CD4-positive, alpha-beta T cell treated with Interleukin-21 for 1 hour (primary cell): Measurements from ENCODE around the gene MED31.

Experiments used
- DNase-seq: peaks from one replicate; pipeline ENCODE4 v3.0.0-alpha.2; 2020

MED31 gene

GRCh38 chr17:6654841-6655731, 3.7 kb upstream of the MED31 start:
- no peak for DNase-seq

GRCh38 chr17:6651919-6652452, 581 bp upstream of the MED31 start:
- DNase-seq = peak; percentile 55

- peak; percentile 28 for DNase-seq
These were observed 3.2 kb downstream of the MED31 start for GRCh38 chr17:6648181-6648580.

DNA sequence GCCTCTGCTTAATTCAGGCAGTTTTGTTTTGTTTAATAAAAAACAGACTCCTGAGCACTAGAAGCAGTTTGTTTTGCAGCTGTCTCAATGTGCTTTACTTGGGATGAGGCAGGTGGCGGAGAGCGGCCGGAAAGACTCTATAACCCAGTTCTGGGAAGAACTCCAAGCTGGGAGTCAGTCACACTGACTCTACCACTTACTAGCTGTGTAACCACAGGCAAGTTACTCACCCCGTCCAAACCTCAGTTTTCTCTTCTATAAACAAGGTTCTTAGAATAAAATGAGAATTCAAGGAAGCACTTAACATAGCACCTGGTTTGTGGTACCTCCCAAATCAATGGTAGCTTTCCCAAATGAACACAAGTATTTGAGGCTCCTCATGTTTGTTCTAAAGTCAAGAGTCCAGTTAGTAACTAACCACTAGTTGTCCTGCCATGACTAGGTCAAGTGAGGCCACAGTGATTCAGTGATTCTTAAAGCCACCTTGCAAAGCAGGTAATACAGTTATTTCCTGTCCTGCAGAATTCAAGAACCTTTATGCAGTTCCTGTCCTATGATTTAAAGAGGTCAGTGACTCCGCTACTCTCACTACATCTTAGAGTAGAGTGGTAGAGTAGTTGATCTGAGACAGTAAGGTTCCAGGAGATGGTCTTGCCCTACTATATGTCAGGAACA, 7.8 kb downstream of the MED31 start:
- DNase-seq = no peak

- no peak for DNase-seq
These were observed 8.8 kb downstream of the MED31 start for GRCh38 chr17:6642592-6642991.

DNA sequence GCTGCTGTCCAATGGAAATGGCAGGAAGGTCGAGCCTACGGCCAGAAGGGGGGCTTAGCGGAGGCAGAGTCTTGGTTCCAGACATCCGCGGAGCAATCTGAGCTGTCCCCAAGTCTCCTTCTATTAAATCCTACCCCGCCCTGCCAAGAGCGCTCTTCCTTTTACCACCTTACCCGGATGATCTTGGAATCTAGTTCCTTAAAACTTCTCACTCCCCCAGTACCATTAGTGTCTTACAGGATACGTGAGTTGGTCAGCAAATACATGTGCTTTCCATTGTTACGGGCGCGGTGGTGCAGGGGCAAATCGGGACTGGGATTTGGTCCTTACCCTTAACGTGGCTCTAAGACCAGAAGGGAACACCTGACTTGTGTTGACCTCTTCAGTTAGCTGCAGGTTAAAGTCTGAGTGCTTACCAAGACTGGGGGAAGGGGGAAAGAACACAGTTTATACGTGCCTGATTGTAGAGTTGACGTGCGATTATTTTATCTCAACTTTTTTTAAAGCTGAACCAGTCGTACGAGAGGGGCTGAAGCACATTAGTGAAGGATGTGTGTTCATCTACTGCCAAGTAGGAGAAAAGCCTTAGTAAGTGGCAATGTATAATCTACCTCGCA, 10.1 kb downstream of the MED31 start:
- peak; percentile 16 for DNase-seq

GRCh38 chr17:6640536-6641246, 10.7 kb downstream of the MED31 start, which contains the start of the genes KIAA0753 and TXNDC17:
KIAA0753 (minus strand) TSS chr17:6640711; CDS start chr17:6635103, 5,608 bp downstream.
TXNDC17 (plus strand) TSS chr17:6641060; CDS start chr17:6641083, 23 bp downstream.
- peak; percentile 91 for DNase-seq

DNA sequence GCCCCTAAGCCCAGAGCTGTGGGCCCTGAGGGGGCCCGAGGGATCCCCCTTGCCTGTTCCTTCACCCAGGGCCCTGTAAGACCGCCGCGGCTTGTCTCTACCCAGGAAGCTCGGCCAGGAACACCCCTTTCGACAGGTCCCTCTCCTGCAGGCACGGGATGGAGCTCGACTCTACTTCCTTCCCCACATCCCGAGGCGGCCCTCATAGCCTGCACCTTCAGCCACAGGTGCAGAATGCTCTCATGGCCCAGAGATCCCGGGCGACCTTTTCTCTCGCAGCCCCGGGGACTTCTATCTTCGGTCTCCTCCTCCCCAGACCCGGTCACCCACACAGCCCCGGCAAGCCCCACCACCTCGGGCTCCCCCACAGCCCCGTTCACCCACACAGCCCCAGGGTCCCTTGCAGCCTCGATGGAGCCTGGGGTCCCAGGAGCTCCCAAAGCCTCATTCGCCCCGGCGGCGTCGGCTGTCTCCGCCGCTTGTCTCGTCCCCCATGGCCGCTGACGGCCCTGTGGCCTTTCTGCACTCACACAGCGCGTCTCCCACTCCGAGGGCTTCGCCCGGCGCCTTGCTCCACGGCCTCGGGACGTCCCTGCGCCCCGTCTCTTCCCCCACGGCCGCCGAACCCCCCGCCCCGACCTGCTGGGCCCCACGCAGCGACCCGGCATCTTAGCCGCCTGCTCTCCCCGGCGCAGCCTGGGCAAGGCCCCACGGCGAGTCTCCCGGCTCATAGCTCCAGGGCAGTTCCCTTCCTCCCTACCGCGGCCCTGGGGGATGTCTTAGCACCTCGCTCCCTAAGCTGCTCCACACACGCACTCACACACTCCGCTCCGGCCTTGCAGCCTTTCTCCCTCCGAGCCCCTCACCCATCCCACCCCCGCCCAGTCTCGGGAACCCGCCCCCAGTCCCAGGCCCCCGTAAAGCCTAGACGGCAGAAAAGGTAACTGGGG, 11.5 kb downstream of the MED31 start:
- no peak for DNase-seq

GRCh38 chr17:6639014-6639585, 12.3 kb downstream of the MED31 start:
- DNase-seq = no peak

GRCh38 chr17:6638046-6638908, 13.1 kb downstream of the MED31 start:
- DNase-seq = no peak

GRCh38 chr17:6637458-6637840, 14.0 kb downstream of the MED31 start:
- no peak for DNase-seq

DNA sequence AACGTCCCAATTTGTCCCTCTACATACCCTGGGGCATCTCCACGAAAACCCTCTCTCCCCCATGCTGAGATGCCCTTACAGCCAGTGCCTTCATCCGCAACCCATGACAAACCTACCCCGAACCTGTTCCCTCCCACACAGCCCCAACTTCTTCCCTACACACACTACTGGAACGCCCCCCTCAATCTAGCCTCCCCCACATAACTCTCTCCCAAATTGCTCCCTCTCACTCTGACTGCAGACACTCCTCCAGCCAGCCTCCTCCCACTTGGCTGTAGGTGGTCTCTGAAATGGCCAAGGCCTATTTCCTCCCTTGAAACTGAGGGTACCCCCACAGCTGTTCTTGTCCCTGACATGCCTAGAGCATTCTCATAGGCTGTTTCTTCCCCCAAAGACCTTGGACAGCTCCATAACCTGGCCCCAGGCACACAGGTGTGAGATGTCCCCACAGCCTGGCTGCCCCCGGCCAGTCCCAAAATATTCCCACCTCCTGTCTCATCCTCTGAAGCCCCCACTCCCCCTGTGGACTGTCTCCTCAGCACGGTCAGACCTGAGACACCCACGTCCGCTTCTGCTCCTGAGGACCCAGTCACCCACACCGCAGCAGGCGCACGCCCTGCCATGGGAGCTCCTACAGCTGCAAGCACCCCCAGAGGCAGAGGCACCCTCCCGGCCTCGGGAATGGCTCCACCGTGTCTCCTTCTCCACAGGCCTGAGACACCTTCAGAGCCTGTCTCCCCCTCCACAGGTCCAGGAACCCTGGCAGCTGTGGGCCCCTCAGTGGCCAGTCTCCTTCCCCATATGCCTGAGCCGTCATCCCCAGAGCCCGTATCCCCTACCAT, 14.6 kb downstream of the MED31 start:
- no peak for DNase-seq

DNA sequence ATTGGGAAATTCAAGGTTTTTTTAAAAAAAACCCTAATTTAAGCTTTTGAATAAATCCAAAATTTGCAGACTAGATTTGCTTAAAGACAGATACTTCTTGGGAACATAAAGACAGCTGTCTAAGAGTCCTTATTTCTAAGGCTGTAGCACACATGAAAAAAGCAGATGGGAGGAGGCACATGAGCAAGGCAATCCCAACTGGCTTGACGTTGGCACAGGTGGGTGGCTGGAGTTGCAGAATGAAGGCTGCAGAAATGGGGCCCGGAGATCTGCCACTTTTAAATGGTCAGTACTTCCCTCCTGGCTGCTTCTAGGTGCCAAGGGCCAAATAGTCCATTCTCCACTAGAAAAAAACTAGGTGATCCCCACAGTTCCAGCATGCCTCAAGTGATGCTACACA, 15.3 kb downstream of the MED31 start:
- DNase-seq = no peak

GRCh38 chr17:6633263-6633662, 18.1 kb downstream of the MED31 start:
- no peak for DNase-seq

DNA sequence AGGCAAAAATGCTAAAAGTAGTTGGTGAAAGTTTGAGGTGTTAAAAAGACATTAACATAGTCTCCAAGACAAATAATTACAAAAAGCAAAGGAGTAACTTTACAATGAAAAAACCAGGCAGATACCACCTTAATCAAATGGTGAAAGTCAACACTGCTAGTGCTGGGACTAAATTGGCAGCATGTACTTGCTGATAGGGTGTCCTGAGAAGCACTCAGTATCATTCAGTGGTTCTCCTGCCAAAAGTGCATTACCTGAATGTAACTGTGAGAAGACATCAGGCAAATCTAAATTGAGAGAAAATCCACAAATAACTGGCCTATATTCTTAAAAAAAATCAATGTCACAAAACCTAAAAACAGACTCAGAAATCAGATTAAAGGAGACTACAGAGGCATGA, 18.9 kb downstream of the MED31 start:
- no peak for DNase-seq

DNA sequence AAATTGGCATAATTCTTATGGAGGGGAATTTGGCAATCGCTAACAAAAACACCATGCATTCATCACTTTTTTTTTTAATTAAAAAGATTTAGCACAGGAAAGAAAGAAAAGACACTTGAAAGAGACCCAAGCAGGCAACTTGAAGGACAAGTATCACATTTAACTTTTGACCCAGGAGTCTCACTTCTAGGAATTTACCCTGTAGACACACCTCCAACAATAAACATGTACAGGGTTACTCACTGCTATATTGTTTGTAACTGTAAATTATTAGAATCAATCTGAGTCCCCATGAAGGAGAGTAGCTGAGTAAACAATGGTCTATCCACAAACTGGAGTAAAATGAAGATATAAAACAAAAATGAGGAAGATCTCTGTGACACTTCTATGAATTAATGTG, 21.0 kb downstream of the MED31 start:
- no peak for DNase-seq

GRCh38 chr17:6627019-6627418, 24.4 kb downstream of the MED31 start:
- DNase-seq = no peak

GRCh38 chr17:6626616-6627015, 24.8 kb downstream of the MED31 start:
- DNase-seq = no peak

DNA sequence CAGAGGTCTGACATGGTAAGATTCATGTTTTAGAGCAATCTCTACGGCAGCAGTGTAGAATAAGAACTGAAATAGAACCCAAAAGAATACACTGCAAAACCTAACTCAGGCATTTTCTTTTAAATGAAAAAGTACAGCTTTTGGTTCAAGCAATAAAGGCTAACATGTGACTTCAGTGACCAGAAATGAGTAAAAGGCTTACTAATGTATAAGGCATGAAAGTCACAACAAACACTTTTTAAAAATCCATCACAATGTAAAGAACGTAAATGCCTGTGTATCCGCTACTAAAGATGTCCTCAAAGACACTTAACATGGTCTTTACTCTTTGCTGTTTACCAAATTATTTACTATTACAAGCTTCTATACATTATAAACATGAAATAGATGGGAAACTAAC, 27.5 kb downstream of the MED31 start:
- DNase-seq = no peak
